HG03521 (cell line): ENCODE data around the gene GMCL2.

ENCODE experiments used
- ATAC-seq: cut with Tn5 transposase; IDR thresholded peaks from one replicate; pipeline ENCODE4 v1.9.1; 2021; ENCODE audit warnings: mild to moderate bottlenecking, moderate library complexity; ENCODE audit not compliant: unreplicated experiment

GMCL2 gene

DNA sequence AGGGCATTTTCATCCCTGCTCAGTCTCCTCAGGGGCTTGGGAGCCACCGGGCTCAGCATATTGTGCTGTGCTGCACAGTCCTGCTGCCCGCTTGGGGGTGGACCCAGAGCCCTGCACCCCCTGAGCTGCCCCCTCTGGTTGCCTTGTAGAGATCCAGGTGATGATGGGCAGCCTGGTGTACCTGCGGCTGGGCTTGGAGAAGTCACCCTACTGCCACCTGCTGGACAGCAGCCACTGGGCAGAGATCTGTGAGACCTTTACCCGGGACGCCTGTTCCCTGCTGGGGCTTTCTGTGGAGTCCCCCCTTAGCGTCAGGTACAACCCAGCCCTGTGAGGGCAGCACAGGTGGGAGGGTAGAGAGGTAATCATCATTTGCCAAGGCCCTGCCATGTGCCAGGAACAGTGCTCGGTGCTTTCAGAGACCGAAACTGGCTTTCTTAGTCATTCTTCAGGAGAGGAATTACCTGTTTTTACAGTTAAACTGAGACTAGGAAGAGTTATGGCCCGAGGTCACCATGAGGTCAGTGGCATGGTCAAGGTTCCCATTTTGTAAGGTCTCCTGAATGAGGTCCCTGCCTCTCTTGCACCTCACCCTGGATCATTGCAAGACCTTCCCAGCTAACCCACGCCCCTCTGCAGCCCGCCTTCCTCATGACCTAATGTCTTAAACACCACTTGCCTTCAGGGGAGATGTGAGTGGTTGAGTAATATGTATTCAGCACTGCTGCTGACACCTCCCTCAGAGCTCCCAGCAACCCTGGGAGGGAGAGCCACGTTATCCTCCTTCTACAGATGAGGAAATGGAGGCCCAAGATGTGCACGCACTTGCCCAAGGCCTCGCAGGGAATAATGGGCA lies 41.0 kb downstream of the GMCL2 start:
- ATAC-seq, result no peak

GRCh38 chr5:178143901-178144300 lies 43.3 kb downstream of the GMCL2 start:
- ATAC-seq, result no peak

- ATAC-seq, result no peak
These were observed 43.9 kb downstream of the GMCL2 start for GRCh38 chr5:178143246-178143645.

- ATAC-seq, result no peak
These were observed 44.5 kb downstream of the GMCL2 start for GRCh38 chr5:178142642-178143041.

DNA sequence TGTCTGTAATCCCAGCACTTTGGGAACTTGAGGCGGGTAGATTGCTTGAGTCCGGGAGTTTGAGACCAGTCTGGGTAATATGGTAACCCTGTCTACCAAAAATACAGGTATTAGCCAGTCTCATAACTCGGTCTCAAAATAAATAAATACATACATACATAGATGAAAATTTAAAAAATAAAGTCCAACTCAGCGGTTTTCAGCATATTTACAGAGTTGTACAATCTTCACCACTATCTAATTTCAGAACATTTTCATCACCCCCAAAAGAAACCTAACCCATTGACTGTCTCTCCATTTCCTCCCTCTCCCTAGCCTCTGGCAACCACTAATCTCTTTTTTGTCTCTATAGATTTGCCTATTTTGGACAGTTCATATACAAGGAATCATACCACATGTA lies 45.6 kb downstream of the GMCL2 start:
- no peak for ATAC-seq

GRCh38 chr5:178137991-178138390 lies 49.2 kb downstream of the GMCL2 start:
- ATAC-seq, result no peak

- no peak for ATAC-seq
These were observed 50.2 kb downstream of the GMCL2 start for GRCh38 chr5:178136990-178137389.
